HG02840 (cell line): Measurements from ENCODE around the gene LIN7A.
"Not testable (repeated sequence)": the region's sequence is repeated elsewhere in the genome, so short reads cannot be mapped to it uniquely, and the experiment has no call there.

Experiments
- ATAC-seq: cut with Tn5 transposase; IDR thresholded peaks from one replicate; pipeline ENCODE4 v1.9.1; 2021; ENCODE audit warnings: mild to moderate bottlenecking, moderate library complexity, moderate number of reproducible peaks; ENCODE audit not compliant: unreplicated experiment, low FRiP score

LIN7A gene

DNA sequence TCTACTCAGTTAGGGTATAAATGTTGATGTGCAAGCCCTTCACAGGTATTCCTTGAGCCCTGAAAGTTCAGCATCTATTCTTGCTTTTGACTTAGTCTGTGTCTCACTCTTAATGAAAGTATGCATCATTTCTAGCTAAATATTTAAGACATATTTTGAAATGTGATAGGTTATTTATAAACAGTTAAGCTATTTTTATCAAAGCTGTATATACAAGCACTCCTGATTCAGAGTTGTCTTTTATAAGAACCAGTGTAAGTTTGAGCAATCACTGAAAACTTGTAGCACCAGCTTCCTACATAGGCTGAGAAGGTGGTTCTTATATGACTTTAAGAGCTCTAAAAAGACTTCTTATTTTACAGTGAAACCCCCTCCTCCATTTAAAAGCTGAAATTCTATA, 122.4 kb downstream of the LIN7A start:
- no peak for ATAC-seq

DNA sequence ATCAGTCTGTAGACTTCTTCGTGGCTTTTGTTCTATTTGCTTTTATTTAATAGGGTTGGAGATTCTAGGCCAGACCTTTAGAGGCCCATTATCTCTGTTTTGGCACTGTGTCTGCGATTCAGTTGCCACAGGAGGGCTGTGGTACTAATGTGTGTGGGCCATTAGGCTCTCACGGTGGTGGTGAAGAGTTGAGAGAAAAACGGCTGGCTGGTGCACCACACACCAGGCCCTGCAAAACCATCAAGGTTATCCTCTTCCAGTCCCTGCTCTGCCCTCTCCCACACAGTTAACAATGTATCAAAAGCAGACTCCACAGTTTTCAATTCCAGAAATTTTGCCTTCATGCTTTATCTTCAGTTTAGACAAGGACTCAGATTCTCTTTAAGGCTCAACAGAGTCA, 123.3 kb downstream of the LIN7A start:
- no peak for ATAC-seq

DNA sequence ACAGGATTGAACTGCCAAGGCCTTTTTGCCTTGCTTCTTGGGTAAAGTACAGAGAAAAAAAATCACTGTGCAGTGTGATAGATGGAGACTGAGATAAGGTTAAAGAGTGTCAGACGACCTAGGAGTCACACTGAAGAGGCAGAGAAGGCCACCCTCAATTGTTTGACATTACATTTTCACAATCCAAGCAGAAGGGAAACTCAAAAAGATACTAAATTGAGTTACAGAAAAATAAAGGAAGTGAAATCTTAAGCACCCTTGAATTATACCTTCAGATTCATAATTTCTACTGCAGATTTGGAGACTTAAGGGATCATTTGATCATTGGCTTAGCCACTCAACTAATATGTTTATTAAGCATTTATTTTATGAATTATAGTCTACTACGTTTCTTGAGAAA, 123.9 kb downstream of the LIN7A start:
- ATAC-seq: no peak

DNA sequence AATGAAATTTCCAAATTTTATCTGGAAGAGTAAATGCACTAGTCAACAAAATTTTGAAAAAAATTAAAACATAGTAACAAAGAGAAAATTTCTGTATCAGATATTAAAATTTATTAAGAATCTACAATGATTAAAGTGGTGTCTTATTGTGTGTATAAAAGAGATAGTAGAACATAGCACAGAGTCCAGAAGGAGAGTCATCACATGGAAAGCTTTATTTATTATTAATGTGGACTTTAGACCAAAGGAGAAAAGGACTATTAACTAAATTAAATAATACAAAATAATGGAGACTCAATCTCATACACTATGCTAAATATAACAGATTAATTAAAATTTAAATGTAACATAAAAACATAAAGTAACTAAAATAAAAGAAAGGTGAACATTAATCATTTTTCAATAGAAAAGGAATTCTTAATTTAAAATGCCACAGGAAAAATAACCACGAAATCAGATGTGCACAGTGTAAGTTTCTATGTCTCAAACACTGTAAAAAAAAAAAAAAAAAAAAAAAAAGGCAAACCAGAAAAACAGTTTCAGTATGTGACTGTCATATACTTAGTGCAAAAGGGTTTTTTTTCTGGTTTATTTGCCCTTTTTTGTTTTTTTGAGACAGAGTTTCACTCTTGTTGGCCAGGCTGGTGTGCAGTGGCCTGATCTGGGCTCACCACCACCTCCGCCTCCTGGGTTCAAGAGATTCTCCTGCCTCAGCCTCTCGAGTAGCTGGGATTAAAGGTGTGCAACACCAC, 125.6 kb downstream of the LIN7A start:
- no peak for ATAC-seq

DNA sequence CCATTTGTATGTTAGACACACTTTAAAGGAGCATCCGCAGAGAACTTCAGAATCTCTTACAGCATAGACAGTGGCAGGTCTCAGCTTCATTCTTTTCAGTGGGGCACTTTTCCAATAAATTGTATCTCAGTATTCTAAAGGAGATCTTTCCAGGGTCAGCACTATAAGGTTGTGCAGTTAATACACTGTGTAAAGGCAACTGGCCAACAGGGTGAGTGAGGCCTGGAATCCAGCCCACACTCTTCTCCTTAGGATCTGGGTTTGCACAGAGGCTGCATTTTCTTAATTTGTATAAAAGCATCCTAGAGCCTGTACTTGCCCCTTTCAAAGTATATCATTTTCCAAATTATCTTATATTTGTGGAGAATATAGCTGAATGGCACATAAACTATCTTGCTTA, 126.9 kb downstream of the LIN7A start:
- no peak for ATAC-seq

- peak; percentile 92 for ATAC-seq
Measured at GRCh38 chr12:80807640-80808288, 130.0 kb downstream of the LIN7A start.

GRCh38 chr12:80805106-80805505, 132.6 kb downstream of the LIN7A start:
- ATAC-seq: no peak

DNA sequence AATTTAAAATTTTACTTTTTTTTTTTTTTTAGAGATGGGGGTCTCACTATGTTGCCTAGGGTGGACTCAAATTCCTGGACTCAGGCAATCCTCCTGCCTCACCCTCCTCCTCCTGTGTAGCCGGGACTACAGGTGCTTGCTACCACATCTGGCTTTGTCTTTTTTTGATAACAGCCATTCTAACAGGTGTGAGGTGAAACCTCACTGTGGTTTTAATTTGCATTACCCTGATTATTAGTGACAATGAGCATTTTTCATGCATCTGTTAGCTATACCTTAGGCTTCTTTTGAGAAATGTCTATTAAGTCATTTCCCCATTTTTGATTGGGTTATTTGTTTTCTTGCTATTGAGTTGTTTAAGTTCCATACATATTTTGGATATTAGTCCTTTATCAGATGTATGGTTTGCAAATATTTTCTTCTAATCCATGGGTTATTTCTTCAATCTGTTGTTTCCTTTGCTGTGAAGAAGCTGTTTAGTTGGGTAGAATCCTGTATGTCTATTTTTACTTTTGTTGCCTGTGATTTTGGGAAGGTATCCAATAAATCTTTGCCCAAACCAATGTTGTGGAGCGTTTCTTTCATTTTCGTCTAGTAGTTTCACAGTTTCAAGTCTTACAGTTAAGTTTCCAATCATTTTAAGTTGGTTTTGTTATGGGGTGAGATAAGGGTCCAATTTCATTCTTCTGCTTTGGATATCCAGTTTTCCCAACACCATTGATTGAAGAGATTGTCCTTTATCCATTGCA, 134.9 kb downstream of the LIN7A start:
- ATAC-seq: peak; percentile 76

DNA sequence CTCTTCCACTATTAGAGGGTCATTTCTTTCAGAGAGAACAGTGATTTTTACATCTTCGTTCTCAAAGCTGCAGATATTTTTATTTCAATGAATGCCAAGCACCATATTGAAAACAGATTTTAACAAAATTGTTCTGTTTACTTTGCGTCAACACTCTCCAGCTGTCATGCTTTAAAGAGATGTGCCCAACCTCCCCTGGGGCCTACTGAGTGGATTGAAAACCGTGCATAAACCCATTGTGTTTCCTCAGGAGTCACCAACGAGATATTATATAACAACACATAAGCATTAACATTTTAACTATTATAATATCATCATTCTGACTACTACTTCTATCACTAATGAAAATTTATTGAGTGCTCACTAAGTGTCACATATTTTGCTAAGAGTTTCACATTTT, 139.5 kb downstream of the LIN7A start:
- ATAC-seq: no peak

DNA sequence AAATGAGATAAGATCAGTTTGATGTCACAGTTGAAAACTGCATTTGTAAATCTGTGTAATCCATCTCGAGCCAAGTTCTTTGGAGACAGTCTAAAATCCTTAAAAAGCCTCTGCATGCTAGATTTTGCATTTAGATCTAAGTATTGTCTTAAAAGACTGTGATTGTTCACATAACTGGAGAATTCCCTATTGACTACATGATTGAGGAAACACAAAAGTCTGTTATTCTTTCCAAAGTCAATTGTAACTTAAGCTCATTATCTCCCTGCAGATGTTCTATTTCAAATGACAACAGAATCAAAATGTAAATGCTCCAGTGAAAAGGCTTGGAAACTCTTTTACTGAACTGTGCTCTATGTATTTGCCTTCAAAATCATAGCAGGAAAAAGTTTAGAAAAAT, 143.2 kb downstream of the LIN7A start:
- ATAC-seq: no peak

- ATAC-seq: no peak
Measured at GRCh38 chr12:80792861-80793260, 144.9 kb downstream of the LIN7A start.

GRCh38 chr12:80791863-80792262, 145.9 kb downstream of the LIN7A start:
- no peak for ATAC-seq

DNA sequence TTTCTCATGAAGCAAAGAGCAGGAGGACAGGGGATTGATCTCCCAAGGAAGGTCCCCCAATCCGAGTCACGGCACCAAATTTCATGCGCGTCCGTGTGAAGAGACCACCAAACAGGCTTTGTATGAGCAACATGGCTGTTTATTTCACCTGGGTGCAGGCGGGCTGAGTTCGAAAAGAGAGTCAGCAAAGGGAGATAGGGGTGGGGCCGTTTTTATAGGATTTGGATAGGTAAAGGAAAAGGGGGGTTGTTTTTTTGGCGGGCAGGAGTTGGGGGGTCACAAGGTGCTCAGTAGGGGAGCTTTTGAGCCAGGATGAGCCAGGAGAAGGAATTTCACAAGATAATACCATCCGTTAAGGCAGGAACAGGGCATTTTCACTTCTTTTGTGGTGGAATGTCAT, 149.3 kb downstream of the LIN7A start:
- not testable (repeated sequence) for ATAC-seq

DNA sequence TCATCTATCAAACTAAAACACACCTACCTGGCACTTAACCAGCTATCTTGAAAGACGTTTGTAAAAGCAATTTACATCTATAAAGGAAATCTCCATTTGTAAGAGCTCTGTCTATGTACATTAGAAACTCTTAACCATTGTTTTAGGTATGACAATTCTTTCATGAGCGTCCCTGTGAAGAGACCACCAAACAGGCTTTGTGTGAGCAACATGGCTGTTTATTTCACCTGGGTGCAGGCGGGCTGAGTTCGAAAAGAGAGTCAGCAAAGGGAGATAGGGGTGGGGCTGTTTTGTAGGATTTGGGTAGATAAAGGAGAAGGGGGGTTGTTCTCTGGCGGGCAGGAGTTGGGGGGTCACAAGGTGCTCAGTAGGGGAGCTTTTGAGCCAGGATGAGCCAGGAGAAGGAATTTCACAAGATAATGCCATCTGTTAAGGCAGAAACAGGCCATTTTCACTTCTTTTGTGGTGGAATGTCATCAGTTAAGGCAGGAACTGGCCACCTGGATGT, 154.7 kb downstream of the LIN7A start:
- not testable (repeated sequence) for ATAC-seq

DNA sequence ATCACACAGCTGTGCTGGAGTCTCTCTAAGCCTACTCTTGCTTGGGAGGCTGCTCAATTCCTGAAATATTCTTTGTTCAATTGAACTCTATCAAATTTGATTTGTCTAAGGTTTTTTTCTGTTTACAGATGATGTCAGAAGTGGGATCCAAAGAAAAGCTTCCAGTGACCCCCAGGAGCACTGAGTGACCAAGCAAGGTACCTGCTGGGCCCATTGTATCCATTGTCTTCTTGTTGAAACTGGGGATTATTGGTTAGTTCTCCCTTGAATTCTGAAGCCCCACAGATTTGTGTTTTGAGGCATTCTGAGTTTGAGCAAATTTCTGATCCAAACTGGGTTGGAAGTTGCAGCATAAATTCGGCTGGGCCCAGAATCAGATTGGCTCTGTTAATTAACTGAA, 156.4 kb downstream of the LIN7A start:
- no peak for ATAC-seq

- ATAC-seq: no peak
Measured at GRCh38 chr12:80780746-80781145, 157.0 kb downstream of the LIN7A start.

DNA sequence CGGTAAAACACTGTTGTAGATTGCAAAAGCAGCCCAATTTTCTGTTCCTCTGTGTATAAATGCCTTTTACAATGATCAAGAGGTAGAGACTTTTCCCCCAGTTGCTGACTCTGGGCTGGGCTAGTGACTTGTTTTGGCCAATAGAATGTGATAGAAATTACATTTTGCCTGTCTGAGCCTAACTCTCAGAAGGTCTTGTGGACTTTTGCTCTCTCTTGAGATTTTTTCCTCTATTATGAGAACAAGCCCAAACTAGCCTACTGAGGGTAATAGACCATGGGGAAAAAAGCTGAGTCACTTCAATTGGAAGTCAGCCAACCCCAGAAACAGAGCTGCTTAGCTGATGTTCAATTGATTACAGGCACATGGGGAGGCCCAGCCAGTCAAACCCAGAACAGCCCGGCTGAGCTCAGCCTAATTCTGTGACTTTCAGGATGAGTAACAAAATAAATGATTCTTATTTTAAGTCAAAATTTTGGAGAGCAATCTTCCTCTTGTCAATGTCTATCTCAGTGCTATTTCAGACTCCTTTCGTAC, 159.7 kb downstream of the LIN7A start:
- ATAC-seq: peak; percentile 97

GRCh38 chr12:80777587-80777986, 160.1 kb downstream of the LIN7A start:
- ATAC-seq: peak; percentile 0

DNA sequence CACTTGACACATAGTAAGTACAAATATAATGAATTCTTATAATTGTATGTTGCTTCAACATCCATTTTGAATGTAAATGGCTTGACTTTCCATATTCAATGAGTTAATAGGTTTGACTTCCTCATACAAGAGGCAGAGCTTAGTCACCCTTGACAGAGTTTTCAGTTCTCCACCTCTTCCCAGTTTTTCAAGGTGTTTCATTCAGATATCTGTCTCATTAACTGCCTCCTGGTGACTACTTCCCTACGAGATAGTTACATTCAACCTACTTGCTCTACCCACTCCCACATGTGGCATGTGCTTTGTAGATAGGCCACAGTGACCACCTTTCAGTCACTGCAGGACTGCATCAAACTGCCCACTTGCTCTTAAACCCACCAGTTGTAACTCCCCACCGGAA, 161.0 kb downstream of the LIN7A start:
- no peak for ATAC-seq

DNA sequence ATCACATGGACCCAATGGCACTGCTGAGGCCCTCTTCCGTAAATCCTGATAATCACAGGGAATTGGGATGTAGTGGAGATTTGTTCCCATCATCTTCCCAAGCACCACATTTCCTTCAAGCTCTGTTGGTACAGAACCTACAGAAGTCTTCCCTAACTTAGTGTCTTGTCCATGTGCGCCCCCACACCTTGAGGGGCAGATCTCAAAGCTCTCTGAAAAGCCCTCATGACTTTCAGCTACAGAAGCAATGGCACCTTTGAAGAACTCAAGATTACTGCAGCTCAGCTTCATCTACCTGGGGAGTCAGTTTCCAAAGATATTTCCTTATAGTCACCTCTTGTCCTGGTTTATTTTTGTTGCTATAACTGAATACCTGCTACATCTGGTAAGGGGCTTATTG, 166.8 kb downstream of the LIN7A start:
- ATAC-seq: no peak

DNA sequence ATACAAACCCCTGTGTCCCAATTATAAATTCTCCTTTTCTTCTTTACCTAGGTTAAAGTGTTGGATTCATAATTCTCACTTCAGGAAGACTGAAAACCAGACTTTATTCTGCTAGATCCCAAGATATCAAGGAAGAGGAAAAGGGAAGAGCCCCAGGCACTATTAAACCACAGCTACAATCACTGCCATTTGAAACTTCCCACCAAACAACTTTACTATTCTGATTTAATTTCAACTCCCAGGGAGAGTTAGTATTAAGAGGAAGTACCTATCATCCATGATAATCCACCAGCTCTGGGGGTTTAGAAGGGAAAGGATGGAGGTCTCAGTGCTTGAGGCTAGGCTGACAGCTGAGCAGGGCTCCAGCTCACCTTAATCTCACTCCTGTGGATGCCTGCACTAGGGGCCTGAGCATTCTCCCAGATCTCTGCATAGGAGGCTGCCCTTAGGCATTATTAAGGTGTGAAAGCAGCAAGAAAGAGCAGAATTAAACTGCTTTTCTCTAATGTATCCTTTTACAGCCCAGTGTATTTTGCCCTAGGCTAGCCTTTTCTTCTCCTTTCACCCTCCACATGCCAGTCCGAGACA, 168.1 kb downstream of the LIN7A start:
- ATAC-seq: no peak
